GM12878 (cell line): ENCODE data around the gene SLC38A2.

Experiments used
- CHD1 ChIP-seq: IDR thresholded peaks from 2 replicates; pipeline ENCODE4 v1.6.1; 2012; ENCODE audit warnings: low read depth, low read length, improper control_type of control experiment
- EP300 ChIP-seq, 2 experiments: fragments of 150-350 bp in 1 of 2; IDR thresholded peaks; 2 replicates each; pipeline ENCODE4 v1.6.1; 2011 to 2012; ENCODE audit warnings: low read depth in 2 of 2, low read length in 2 of 2, borderline replicate concordance in 1 of 2, improper control_type of control experiment in 1 of 2, inconsistent platforms in 1 of 2; ENCODE audit not compliant: control insufficient read depth in 1 of 2
- GABPA ChIP-seq: IDR thresholded peaks from 2 replicates; pipeline ENCODE4 v1.6.1; 2014; ENCODE audit warnings: antibody characterized with exemption, low read depth, mild to moderate bottlenecking, inconsistent platforms
- HDAC6 ChIP-seq: fragments of 200-600 bp; sonication (generic); IDR thresholded peaks from one replicate; pipeline ENCODE4 v1.8.0; 2017; ENCODE audit warnings: antibody characterized with exemption; ENCODE audit not compliant: unreplicated experiment
- MAX ChIP-seq: IDR thresholded peaks from 2 replicates; pipeline ENCODE4 v1.6.1; 2012; ENCODE audit warnings: low read depth, low read length, improper control_type of control experiment
- POLR2A ChIP-seq: IDR thresholded peaks from 2 replicates; pipeline ENCODE4 v1.6.1; 2011; ENCODE audit warnings: low read depth, mild to moderate bottlenecking, low read length
- STAT1 ChIP-seq: fragments of 450-650 bp; conservative IDR thresholded peaks from 2 replicates; pipeline ENCODE4 v1.6.1; 2014; ENCODE audit warnings: antibody characterized with exemption, mild to moderate bottlenecking
- TAF1 ChIP-seq: IDR thresholded peaks from 2 replicates; pipeline ENCODE4 v1.6.1; 2011; ENCODE audit warnings: mild to moderate bottlenecking, low read depth, low read length, borderline replicate concordance

- TF ChIP-seq MAX (no peak), GABPA (no peak), HDAC6 (no peak), TAF1 (no peak), STAT1 (no peak), POLR2A (no peak), CHD1 (no peak), EP300 (IDR thresholded peaks at IDR 0.05; ENCODE audit: borderline replicate concordance in 1 of 2, control insufficient read depth in 1 of 2, low read depth in 2 of 2, low read length in 2 of 2) (no peak)
Measured at GRCh38 chr12:46396826-46397225, 24.3 kb upstream of the SLC38A2 start.
